Ascending aorta (tissue), 2 donors: ENCODE data around the gene AUTS2. TPM values are rescaled to one million over a fixed set of nuclear protein-coding genes. Genes with fewer than 3 reads are reported as not detected.

Experiments used
- DNase-seq, 2 donors: peaks; one replicate each; pipeline ENCODE4 v3.0.0-alpha.2; 2019; ENCODE audit warnings: low spot score in 2 of 2
- H3K27ac ChIP-seq, 2 donors: fragments of 200-600 bp; sonication (generic); one replicate each; pipeline ENCODE4 v1.5.1; 2016 to 2017; ENCODE audit warnings: mild to moderate bottlenecking in 1 of 2
- H3K27me3 ChIP-seq: fragments of 200-600 bp; sonication (generic); one replicate; pipeline ENCODE4 v1.5.1; 2017
- H3K36me3 ChIP-seq, 2 donors: fragments of 200-600 bp; sonication (generic); one replicate each; pipeline ENCODE4 v1.5.1; 2016
- H3K4me1 ChIP-seq, 2 donors: fragments of 200-600 bp; sonication (generic); one replicate each; pipeline ENCODE4 v1.5.1; 2016 to 2017; ENCODE audit warnings: mild to moderate bottlenecking in 1 of 2
- H3K4me3 ChIP-seq, 2 donors: fragments of 200-600 bp; sonication (generic); one replicate each; pipeline ENCODE4 v1.5.1; 2016 to 2017; ENCODE audit warnings: mild to moderate bottlenecking in 1 of 2
- H3K9me3 ChIP-seq, 2 donors: fragments of 200-600 bp; sonication (generic); one replicate each; pipeline ENCODE4 v1.5.1; 2016
- CTCF ChIP-seq, 3 experiments: fragments of 200-600 bp in 2 of 3; fragments of 450-650 bp in 1 of 3; sonication (generic) in 2 of 3; IDR thresholded peaks; one replicate each; pipeline ENCODE4 v1.5.1; 2016 to 2019; ENCODE audit warnings: antibody characterized with exemption in 3 of 3, mild to moderate bottlenecking in 1 of 3, moderate library complexity in 1 of 3
- intact Hi-C: fragments of 100-400 bp; cut with DNase I; formaldehyde crosslinking; loops from one replicate; pipeline ENCODE4 v1.15.1; 2023
- total RNA-seq: library from RNA; depleted of rRNA; stranded (reverse); fragments of >200 nt; gene quantifications from one replicate; pipeline ENCODE4 v1.1.0, GENCODE V29; 2016

The AUTS2 gene
- total RNA-seq, 1 donor from 2014 or later = 90.4 TPM

DNA sequence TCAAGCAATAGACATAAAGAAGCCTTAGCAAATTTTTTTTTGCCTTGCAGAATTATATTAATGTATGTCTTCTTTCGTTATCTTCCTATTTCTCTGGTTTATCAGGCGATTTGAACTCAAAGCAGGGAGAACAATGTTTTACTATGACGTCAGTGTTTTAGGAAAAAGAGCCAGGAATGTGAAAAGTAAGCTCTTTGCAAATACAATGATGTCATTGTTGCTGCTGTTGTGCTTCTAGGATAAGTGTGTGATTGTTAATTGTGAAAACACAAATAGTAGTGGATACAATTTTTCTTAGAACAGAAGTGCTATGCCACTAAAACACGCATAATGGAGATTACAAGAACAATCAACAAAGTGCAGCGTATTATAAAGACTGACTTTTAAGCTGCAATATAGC lies 9.5 kb upstream of the AUTS2 start:
- H3K4me3 ChIP-seq = no peak overlapping the region
- intact Hi-C loops = no loop called here

DNA sequence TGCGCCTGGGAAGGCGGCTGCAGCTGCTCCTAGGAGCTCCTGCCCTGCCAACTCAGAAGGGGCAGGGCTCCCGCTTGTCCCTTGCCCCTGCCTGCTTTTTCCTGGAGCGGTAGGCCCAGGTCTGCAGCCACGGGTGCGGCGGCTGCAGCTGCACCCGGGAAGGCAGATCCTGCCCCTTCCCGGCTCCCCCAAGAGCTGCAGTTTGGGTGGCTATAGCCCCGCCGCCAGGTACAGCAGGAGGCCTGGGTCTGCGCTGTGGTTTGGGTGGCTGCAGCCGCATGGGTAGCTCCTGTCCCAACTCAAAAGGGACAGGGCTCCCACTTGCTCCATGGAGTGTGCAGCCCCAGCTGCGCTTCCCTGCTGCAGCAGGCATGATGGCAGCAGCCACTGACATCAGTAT lies 6.5 kb upstream of the AUTS2 start:
- intact Hi-C loops = no loop called here
- DNase-seq = no peak
- Histone ChIP-seq H3K36me3 (no peaks in the 10 kb centered on the region), H3K9me3 (no peaks in the 10 kb centered on the region), H3K4me1 (no peaks in the 10 kb centered on the region), H3K27me3 (no peaks in the 10 kb centered on the region), H3K27ac (no peak overlapping the region), H3K4me3 (no peak overlapping the region)
- TF ChIP-seq CTCF (IDR thresholded peaks at IDR 0.05) = no peak

More for the DNA sequence above, 9.5 kb upstream of the AUTS2 start:
- no peak overlapping the region for H3K27ac ChIP-seq
- no peaks in the 10 kb centered on the region for H3K4me1 ChIP-seq
- H3K27me3 ChIP-seq = no peaks in the 10 kb centered on the region
- TF ChIP-seq CTCF (IDR thresholded peaks at IDR 0.05) = no peak
- H3K36me3 ChIP-seq = no peaks in the 10 kb centered on the region
- DNase-seq = no peak
- no peaks in the 10 kb centered on the region for H3K9me3 ChIP-seq

- Histone ChIP-seq H3K36me3 (no peaks in the 10 kb centered on the region), H3K27ac (no peak overlapping the region), H3K4me3 (no peak overlapping the region), H3K9me3 (no peaks in the 10 kb centered on the region), H3K4me1 (no peaks in the 10 kb centered on the region), H3K27me3 (no peaks in the 10 kb centered on the region)
- TF ChIP-seq CTCF (IDR thresholded peaks at IDR 0.05) = no peak
- intact Hi-C loops = no loop called here
- no peak for DNase-seq
Observed at GRCh38 chr7:69593511-69593910, 4.8 kb upstream of the AUTS2 start.

GRCh38 chr7:69595415-69595814 lies 2.9 kb upstream of the AUTS2 start:
- H3K27ac ChIP-seq = no peak overlapping the region
- H3K27me3 ChIP-seq = no peaks in the 10 kb centered on the region
- no peak for TF ChIP-seq CTCF (IDR thresholded peaks at IDR 0.05)
- H3K9me3 ChIP-seq = no peaks in the 10 kb centered on the region
- no peak overlapping the region for H3K4me3 ChIP-seq
- H3K36me3 ChIP-seq = no peaks in the 10 kb centered on the region
- intact Hi-C loops = no loop called here
- DNase-seq = no peak
- H3K4me1 ChIP-seq = peaks cover 6 to 12% of the 10 kb centered on the region in 2 donors

GRCh38 chr7:69596056-69596455 lies 2.2 kb upstream of the AUTS2 start:
- intact Hi-C loops = loop anchor here (2.0 kb wide), 1 partner anchor 1099 kb away; no protein-coding TSS in a partner anchor
- no peak for DNase-seq
- Histone ChIP-seq H3K4me3 (no peak overlapping the region), H3K9me3 (no peaks in the 10 kb centered on the region), H3K27ac (peak overlapping the region; percentile 84 to 93), H3K36me3 (no peaks in the 10 kb centered on the region), H3K4me1 (peaks cover 9 to 13% of the 10 kb centered on the region in 2 donors), H3K27me3 (no peaks in the 10 kb centered on the region)
- no peak for TF ChIP-seq CTCF (IDR thresholded peaks at IDR 0.05)

DNA sequence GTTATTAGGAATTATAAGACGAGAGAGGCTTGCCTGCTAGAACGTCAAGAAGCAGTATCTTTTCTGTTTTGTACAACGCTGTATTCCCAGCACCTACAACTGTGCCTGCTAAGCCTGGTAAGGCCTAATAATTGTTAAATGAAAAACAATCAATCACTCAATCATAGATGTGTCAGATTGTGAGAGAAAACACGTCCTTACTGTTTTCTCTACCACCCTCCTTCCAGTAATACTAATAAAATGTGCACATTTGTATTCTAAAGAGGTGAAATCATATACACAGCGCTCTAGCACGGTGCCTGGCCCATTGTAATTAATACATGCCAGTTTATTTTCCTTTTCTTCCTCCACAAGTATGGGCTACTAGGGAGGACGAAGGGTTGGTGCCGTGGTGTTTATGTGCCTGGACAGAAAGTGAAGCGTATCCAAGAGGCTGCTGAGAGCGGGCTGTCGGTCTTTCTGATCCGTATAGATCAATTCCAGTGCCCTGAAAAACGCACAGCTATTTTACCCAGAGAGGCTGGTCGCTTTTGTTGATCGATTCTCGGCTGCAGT lies 1.5 kb upstream of the AUTS2 start:
- no peaks in the 10 kb centered on the region for H3K27me3 ChIP-seq
- H3K4me1 ChIP-seq = peaks cover 9 to 13% of the 10 kb centered on the region in 2 donors
- H3K27ac ChIP-seq = peak overlapping the region; percentile 84 to 93
- no peak for DNase-seq
- H3K36me3 ChIP-seq = no peaks in the 10 kb centered on the region
- H3K9me3 ChIP-seq = no peaks in the 10 kb centered on the region
- TF ChIP-seq CTCF (IDR thresholded peaks at IDR 0.05) = no peak
- peak overlapping the region; percentile 80 to 85 for H3K4me3 ChIP-seq
- intact Hi-C loops = loop anchor here (2.0 kb wide), 1 partner anchor 1098 kb away; no protein-coding TSS in a partner anchor
